RPMI7951 (cell line): ENCODE results near the gene OR10G8. TPM values are rescaled to one million over a fixed set of nuclear protein-coding genes. Genes with fewer than 3 reads are reported as not detected.
"Not testable (repeated sequence)": the region's sequence is repeated elsewhere in the genome, so short reads cannot be mapped to it uniquely, and the experiment has no call there.

ENCODE experiments used
- DNase-seq: peaks from one replicate; pipeline ENCODE4 v3.0.0-alpha.2; 2012; ENCODE audit warnings: low read depth
- total RNA-seq: library from RNA; depleted of rRNA; stranded (reverse); fragments of >200 nt; shearing (Covaris generic); gene quantifications from 2 replicates; pipeline ENCODE4 v1.2.3, GENCODE V29; 2014; rRNA removed

Gene OR10G8
- not detected in 2 replicates for total RNA-seq

- DNase-seq: no peak
These were observed at the start of gene OR10G8 for GRCh38 chr11:124026498-124026897. Gene OR10G8 (plus strand): TSS chr11:124026798. CDS start chr11:124029623, 2,825 bp downstream.

GRCh38 chr11:123977731-123978347 is 48.8 kb upstream of the OR10G8 start, which contains the start of gene OR10S1:
Gene OR10S1 (minus strand): TSS chr11:123977781. CDS start chr11:123977664, 117 bp downstream.
- no peak for DNase-seq

- DNase-seq: no peak
These were observed 47.3 kb upstream of the OR10G8 start for GRCh38 chr11:123979311-123979710.

- no peak for DNase-seq
These were observed 31.5 kb upstream of the OR10G8 start, which contains the start of gene OR10G6 for GRCh38 chr11:123995119-123995518. Gene OR10G6 (minus strand): TSS chr11:123995161. CDS start chr11:123995161, 0 bp downstream.

- no peak for DNase-seq
These were observed 13.9 kb upstream of the OR10G8 start, which contains the start of gene OR10G4 for GRCh38 chr11:124012697-124013096. Gene OR10G4 (plus strand): TSS chr11:124012997. CDS start chr11:124015575, 2,578 bp downstream.

GRCh38 chr11:124015837-124016236 is 10.8 kb upstream of the OR10G8 start:
- not testable (repeated sequence) for DNase-seq

- DNase-seq: no peak
These were observed 10.1 kb downstream of the OR10G8 start for GRCh38 chr11:124036666-124037065.

- DNase-seq: no peak
These were observed 13.0 kb downstream of the OR10G8 start for GRCh38 chr11:124039557-124039956.

- DNase-seq: peak; percentile 25
These were observed 14.7 kb downstream of the OR10G8 start, which contains the start of gene OR10G7 for GRCh38 chr11:124041254-124041653. Gene OR10G7 (minus strand): TSS chr11:124041325. CDS start chr11:124039001, 2,324 bp downstream.

GRCh38 chr11:124043420-124043819 is 16.8 kb downstream of the OR10G8 start:
- no peak for DNase-seq

GRCh38 chr11:124050748-124051147 is 24.1 kb downstream of the OR10G8 start:
- no peak for DNase-seq

- no peak for DNase-seq
These were observed 26.4 kb downstream of the OR10G8 start for GRCh38 chr11:124052966-124053365.

GRCh38 chr11:124068601-124069110 is 42.1 kb downstream of the OR10G8 start:
- no peak for DNase-seq

- DNase-seq: peak; percentile 52
These were observed 43.1 kb downstream of the OR10G8 start for GRCh38 chr11:124069429-124070401.

GRCh38 chr11:124070915-124071622 is 44.5 kb downstream of the OR10G8 start:
- peak; percentile 55 for DNase-seq

GRCh38 chr11:124071623-124071948 is 45.0 kb downstream of the OR10G8 start:
- DNase-seq: no peak

GRCh38 chr11:124072147-124072546 is 45.5 kb downstream of the OR10G8 start:
- no peak for DNase-seq

- no peak for DNase-seq
These were observed 48.0 kb downstream of the OR10G8 start for GRCh38 chr11:124074554-124074953.

- DNase-seq: no peak
These were observed 48.9 kb downstream of the OR10G8 start for GRCh38 chr11:124075492-124075840.

GRCh38 chr11:124075841-124076651 is 49.4 kb downstream of the OR10G8 start:
- DNase-seq: no peak

GRCh38 chr11:124077266-124077665 is 50.7 kb downstream of the OR10G8 start:
- no peak for DNase-seq
